Panc1 (cell line): ENCODE measurements around the gene APMAP. TPM values are rescaled to one million over a fixed set of nuclear protein-coding genes. Genes with fewer than 3 reads are reported as not detected.

Experiments
- ATAC-seq: fragments of 200-7000 bp; cut with Tn5 transposase; 2 replicates; pipeline ENCODE4 v1.9.1; 2020; ENCODE audit warnings: mild to moderate bottlenecking, moderate library complexity
- BruUV-seq: library from RNA; stranded (reverse); fragments of 400-500 nt; replicated peaks from 2 replicates; lab custom pipeline; 2021; lab: Mats Ljungman, UMichigan
- CTCF ChIA-PET: fragments of 300-600 bp; sonication (Branson Sonifier 250); formaldehyde crosslinking; loops from one replicate; lab custom pipeline; 2022; ENCODE audit warnings: antibody characterized with exemption; lab: Charles Lee
- POLR2A ChIA-PET: fragments of 300-600 bp; sonication (Branson Sonifier 250); formaldehyde crosslinking; loops from one replicate; lab custom pipeline; 2022; ENCODE audit warnings: antibody characterized with exemption; lab: Charles Lee
- DNase-seq: peaks from one replicate; pipeline ENCODE4 v3.0.0-alpha.2; 2010; ENCODE audit warnings: low read depth, low spot score
- H3K27ac ChIP-seq: 2 replicates; pipeline ENCODE4 v1.5.1; 2011; ENCODE audit warnings: mild to moderate bottlenecking, low read length, inconsistent platforms
- H3K27me3 ChIP-seq: fragments of 200-500 bp; sonication (Bioruptor generic); 2 replicates; pipeline ENCODE4 v1.6.0; 2014; ENCODE audit warnings: low read length, inconsistent platforms; ENCODE audit not compliant: control insufficient read depth, insufficient read depth
- H3K36me3 ChIP-seq: fragments of 200-500 bp; sonication (Bioruptor generic); 2 replicates; pipeline ENCODE4 v1.5.1; 2014; ENCODE audit warnings: inconsistent platforms, mild to moderate bottlenecking, low read length, moderate library complexity; ENCODE audit not compliant: control insufficient read depth, insufficient read depth
- H3K4me1 ChIP-seq: 2 replicates; pipeline ENCODE4 v1.5.1; 2011; ENCODE audit warnings: inconsistent platforms, mild to moderate bottlenecking, low read length, moderate library complexity; ENCODE audit not compliant: control insufficient read depth, insufficient read depth
- H3K4me3 ChIP-seq, 2 experiments: 2 replicates each; pipeline ENCODE4 v1.5.1; 2011 to 2012; ENCODE audit warnings: low read depth in 2 of 2, low read length in 2 of 2, mild to moderate bottlenecking in 2 of 2, inconsistent platforms in 1 of 2, moderate library complexity in 1 of 2
- H3K9me3 ChIP-seq: fragments of 200-500 bp; sonication (Bioruptor generic); 2 replicates; pipeline ENCODE4 v1.5.1; 2014; ENCODE audit warnings: low read depth, mild to moderate bottlenecking, inconsistent platforms, low read length, moderate library complexity; ENCODE audit not compliant: control insufficient read depth, insufficient read depth
- POLR2AphosphoS5 ChIP-seq: IDR thresholded peaks from 2 replicates; pipeline ENCODE4 v1.6.1; 2012; ENCODE audit warnings: mild to moderate bottlenecking, low read depth, low read length, moderate library complexity
- SIN3A ChIP-seq: IDR thresholded peaks from 2 replicates; pipeline ENCODE4 v1.6.1; 2012; ENCODE audit warnings: low read depth, mild to moderate bottlenecking, low read length, moderate library complexity, borderline replicate concordance; ENCODE audit not compliant: insufficient read depth
- TCF7L2 ChIP-seq: IDR thresholded peaks from 2 replicates; pipeline ENCODE4 v1.6.1; 2011; ENCODE audit warnings: mild to moderate bottlenecking, low read depth, low read length, inconsistent platforms
- in situ Hi-C: cut with HindIII; loops from 2 replicates; pipeline ENCODE4 v1.10.0; 2016; ENCODE audit warnings: low sequenced_read_pairs, low pct_unique_long_range_greater_than_20kb
- intact Hi-C: fragments of 100-400 bp; cut with micrococcal nuclease; formaldehyde crosslinking; loops from one replicate; pipeline ENCODE4 v1.10.0; 2022; ENCODE audit not compliant: unreplicated experiment
- total RNA-seq: library from RNA; stranded (reverse); gene quantifications from one replicate; pipeline ENCODE4 v1.2.1, GENCODE V29; 2021; ENCODE audit not compliant: unreplicated experiment
- TF ChIP-seq, protein P1 (sequence below): fragments of 450-650 bp; IDR thresholded peaks from 2 replicates; pipeline ENCODE4 v1.5.1; 2017; ENCODE audit warnings: mild to moderate bottlenecking
- TF ChIP-seq, protein P2 (sequence below), 2 experiments: IDR thresholded peaks; 2 replicates each; pipeline ENCODE4 v1.6.1; 2011 to 2012; ENCODE audit warnings: low read depth in 2 of 2, control low read depth in 1 of 2, low read length in 1 of 2, mild to moderate bottlenecking in 1 of 2, moderate library complexity in 1 of 2; ENCODE audit not compliant: insufficient read depth in 1 of 2

Gene APMAP
- total RNA-seq, 1 experiment from 2014 or later: 165 TPM

DNA sequence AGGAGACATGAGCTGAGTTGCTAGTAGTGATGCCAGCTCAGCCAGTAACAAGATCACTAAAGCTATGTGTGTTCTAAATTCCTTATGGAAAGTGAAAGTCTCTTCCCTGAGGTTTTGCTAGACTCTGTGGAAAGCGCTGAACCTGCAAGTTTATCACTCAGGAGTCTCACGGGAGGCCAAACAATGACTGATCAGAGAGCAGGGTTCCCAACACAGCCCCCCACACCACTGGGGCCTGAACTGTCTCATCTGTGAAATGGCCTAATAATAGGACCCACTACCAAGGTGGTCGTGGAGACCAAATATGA, 45.5 kb upstream of the APMAP start:
- ATAC-seq: no peak
- no peaks in the 10 kb centered on the region for H3K36me3 ChIP-seq
- no peaks in the 10 kb centered on the region for H3K9me3 ChIP-seq

DNA sequence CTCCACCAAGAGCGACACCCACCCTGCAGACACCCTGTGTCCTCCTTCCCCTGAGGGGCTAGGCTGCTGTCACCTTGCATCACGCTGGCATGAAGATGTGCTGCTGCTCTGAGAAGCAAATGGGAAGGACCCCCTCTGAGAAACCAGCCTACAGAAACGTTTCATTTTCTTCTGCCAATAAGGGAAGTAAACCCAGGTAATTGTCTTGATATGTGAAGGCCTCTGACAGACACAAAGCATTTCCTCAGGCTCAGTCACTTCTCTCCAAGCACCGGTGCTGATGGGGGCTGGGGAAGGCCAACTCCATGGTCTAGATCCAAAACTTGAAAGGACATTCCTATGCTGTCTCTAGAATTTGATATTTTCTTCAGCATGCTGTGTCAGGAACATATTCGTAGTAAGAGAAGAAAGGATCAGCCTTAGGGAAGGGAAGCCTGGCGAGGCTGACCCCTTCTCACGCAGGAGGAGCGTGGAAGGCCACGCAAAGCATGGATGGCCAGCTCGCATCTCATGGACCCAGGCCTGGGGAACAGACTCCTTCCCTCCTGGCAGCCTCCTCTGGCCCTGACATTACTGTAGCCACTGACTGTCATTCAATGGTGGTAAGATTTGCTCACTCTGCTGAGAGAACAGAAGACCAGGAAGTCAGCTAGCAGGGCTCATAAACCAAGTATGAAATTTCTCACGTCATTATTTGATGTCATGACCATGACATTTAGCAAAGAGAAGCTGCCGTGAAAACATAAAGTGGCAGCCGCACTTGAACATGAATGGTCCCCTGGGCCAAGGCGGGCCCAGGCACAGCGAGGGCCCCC, 44.9 kb upstream of the APMAP start:
- H3K36me3 ChIP-seq: no peaks in the 10 kb centered on the region
- no TSS peak for BruUV-seq
- H3K9me3 ChIP-seq: no peaks in the 10 kb centered on the region
- in situ Hi-C loops (no loop called here), intact Hi-C loops (no loop called here)
- no peaks in the 10 kb centered on the region for H3K27me3 ChIP-seq
- ATAC-seq (no peak), DNase-seq (no peak)
- no peak overlapping the region for H3K27ac ChIP-seq
- TF ChIP-seq TCF7L2: no peak
- TF ChIP-seq, protein P1, sequence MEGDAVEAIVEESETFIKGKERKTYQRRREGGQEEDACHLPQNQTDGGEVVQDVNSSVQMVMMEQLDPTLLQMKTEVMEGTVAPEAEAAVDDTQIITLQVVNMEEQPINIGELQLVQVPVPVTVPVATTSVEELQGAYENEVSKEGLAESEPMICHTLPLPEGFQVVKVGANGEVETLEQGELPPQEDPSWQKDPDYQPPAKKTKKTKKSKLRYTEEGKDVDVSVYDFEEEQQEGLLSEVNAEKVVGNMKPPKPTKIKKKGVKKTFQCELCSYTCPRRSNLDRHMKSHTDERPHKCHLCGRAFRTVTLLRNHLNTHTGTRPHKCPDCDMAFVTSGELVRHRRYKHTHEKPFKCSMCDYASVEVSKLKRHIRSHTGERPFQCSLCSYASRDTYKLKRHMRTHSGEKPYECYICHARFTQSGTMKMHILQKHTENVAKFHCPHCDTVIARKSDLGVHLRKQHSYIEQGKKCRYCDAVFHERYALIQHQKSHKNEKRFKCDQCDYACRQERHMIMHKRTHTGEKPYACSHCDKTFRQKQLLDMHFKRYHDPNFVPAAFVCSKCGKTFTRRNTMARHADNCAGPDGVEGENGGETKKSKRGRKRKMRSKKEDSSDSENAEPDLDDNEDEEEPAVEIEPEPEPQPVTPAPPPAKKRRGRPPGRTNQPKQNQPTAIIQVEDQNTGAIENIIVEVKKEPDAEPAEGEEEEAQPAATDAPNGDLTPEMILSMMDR: no peak
- no peak for TF ChIP-seq POLR2AphosphoS5
- no peak for TF ChIP-seq SIN3A
- TF ChIP-seq, protein P2, sequence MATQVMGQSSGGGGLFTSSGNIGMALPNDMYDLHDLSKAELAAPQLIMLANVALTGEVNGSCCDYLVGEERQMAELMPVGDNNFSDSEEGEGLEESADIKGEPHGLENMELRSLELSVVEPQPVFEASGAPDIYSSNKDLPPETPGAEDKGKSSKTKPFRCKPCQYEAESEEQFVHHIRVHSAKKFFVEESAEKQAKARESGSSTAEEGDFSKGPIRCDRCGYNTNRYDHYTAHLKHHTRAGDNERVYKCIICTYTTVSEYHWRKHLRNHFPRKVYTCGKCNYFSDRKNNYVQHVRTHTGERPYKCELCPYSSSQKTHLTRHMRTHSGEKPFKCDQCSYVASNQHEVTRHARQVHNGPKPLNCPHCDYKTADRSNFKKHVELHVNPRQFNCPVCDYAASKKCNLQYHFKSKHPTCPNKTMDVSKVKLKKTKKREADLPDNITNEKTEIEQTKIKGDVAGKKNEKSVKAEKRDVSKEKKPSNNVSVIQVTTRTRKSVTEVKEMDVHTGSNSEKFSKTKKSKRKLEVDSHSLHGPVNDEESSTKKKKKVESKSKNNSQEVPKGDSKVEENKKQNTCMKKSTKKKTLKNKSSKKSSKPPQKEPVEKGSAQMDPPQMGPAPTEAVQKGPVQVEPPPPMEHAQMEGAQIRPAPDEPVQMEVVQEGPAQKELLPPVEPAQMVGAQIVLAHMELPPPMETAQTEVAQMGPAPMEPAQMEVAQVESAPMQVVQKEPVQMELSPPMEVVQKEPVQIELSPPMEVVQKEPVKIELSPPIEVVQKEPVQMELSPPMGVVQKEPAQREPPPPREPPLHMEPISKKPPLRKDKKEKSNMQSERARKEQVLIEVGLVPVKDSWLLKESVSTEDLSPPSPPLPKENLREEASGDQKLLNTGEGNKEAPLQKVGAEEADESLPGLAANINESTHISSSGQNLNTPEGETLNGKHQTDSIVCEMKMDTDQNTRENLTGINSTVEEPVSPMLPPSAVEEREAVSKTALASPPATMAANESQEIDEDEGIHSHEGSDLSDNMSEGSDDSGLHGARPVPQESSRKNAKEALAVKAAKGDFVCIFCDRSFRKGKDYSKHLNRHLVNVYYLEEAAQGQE (IDR thresholded peaks at IDR 0.05; ENCODE audit: insufficient read depth in 1 of 2, low read depth in 2 of 2, low read length in 1 of 2): no peak
- peaks cover 28% of the 10 kb centered on the region for H3K4me1 ChIP-seq
- ChIA-PET CTCF (no interaction called here), POLR2A (no interaction called here)
- H3K4me3 ChIP-seq: no peak overlapping the region

More for the DNA sequence above, 45.5 kb upstream of the APMAP start:
- Histone ChIP-seq H3K27me3 (no peaks in the 10 kb centered on the region), H3K4me1 (peaks cover 23% of the 10 kb centered on the region), H3K4me3 (no peak overlapping the region), H3K27ac (no peak overlapping the region)
- no peak for DNase-seq
- in situ Hi-C loops: no loop called here
- intact Hi-C loops: no loop called here
- TF ChIP-seq SIN3A (no peak), POLR2AphosphoS5 (no peak), TCF7L2 (no peak)
- TF ChIP-seq, protein P2 (IDR thresholded peaks at IDR 0.05; ENCODE audit: insufficient read depth in 1 of 2, low read depth in 2 of 2, low read length in 1 of 2): no peak
- TF ChIP-seq, protein P1: no peak
- CTCF ChIA-PET: no interaction called here
- POLR2A ChIA-PET: no interaction called here
- BruUV-seq: no TSS peak
